Peyer's patch (tissue), 4 donors: ENCODE measurements around the gene PROK1. TPM values are rescaled to one million over a fixed set of nuclear protein-coding genes. Genes with fewer than 3 reads are reported as not detected.
A peak's percentile ranks its signal among the peaks of the same experiment; 100 is the strongest.

Source experiments
- DNase-seq, 3 donors: peaks; one replicate each; pipeline ENCODE4 v3.0.0-alpha.2; 2017 to 2019
- H3K27ac ChIP-seq, 4 donors: fragments of 200-600 bp; sonication (generic); one replicate each; pipeline ENCODE4 v1.5.1; 2016 to 2019
- H3K27me3 ChIP-seq, 2 donors: fragments of 200-600 bp; sonication (generic); one replicate each; pipeline ENCODE4 v1.5.1; 2019
- H3K36me3 ChIP-seq, 3 donors: fragments of 200-600 bp; sonication (generic); one replicate each; pipeline ENCODE4 v1.5.1; 2016 to 2019
- H3K4me1 ChIP-seq, 4 donors: fragments of 200-600 bp; sonication (generic); one replicate each; pipeline ENCODE4 v1.5.1; 2016 to 2019
- H3K4me3 ChIP-seq, 4 donors: fragments of 200-600 bp; sonication (generic); 1 replicate in 3 of 4; 2 replicates in 1 of 4; pipeline ENCODE4 v1.5.1; 2016 to 2019; ENCODE audit warnings: mild to moderate bottlenecking in 1 of 4
- H3K9me3 ChIP-seq, 4 donors: fragments of 200-600 bp; sonication (generic); one replicate each; pipeline ENCODE4 v1.5.1; 2016 to 2019; ENCODE audit warnings: mild to moderate bottlenecking in 1 of 4
- POLR2A ChIP-seq, 2 donors: fragments of 450-650 bp; IDR thresholded peaks; one replicate each; pipeline ENCODE4 v1.5.1; 2017; ENCODE audit warnings: antibody characterized with exemption in 2 of 2, mild to moderate bottlenecking in 2 of 2, moderate library complexity in 2 of 2
- total RNA-seq, 4 donors: library from RNA; depleted of rRNA; stranded (reverse); fragments of >200 nt; gene quantifications; one replicate each; pipeline ENCODE4 v1.1.0, GENCODE V29; 2016
- TF ChIP-seq, protein P1 (sequence below), 6 experiments: fragments of 450-650 bp in 4 of 6; fragments of 200-600 bp in 2 of 6; sonication (generic) in 1 of 6; IDR thresholded peaks; one replicate each; pipeline ENCODE4 v1.5.1; 2017 to 2019; ENCODE audit warnings: antibody characterized with exemption in 6 of 6, mild to moderate bottlenecking in 3 of 6, moderate library complexity in 1 of 6

Gene PROK1
- total RNA-seq, 4 donors from 2014 or later: not detected

DNA sequence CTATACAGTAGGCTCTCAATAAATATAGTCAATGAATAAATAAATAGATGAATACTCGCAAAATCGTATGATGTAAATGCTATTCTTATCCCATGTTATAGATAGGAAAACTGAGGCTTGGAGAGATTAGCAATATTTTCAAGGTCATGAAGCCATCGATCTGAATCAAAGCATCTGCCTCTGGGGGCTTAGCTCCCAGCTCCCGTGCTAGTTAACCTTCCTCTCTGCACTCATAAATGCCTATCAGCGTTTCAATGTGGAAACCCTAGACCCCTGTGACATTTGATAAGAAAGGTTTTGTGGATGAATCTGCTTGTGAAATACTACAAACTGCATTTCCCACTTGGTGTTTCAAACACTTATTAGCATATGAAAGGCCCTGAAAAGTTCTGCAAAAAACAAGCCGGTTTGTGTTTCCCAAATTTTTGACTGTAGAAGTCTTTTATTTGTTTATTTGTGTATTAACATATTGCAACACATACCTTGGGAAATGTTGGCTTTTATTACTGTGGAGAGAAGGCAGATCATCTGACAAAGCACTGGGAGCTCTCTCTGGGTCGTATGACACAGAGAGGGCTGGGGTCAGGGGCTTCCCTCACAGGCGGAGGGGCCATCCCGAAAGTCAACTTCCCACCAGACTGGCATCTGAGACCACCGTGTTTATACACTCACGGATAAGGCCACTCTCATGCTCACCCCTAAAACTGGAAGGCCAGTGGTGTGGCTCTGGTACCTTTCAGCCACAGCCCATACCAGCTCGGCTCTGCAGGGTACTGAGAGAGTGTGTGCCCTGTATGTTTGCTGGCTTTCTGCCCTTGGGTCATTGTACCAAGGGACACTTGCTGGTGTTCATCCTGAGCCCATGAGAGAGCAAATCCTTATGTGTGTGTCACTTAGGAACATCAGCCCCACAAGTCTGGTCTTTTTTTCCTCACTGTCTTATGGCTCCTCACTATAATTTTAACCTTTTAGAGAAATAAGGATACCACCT is 993 bp upstream of the PROK1 start:
- Histone ChIP-seq H3K4me3 (no peak overlapping the region), H3K9me3 (no peaks in the 10 kb centered on the region), H3K27ac (no peak overlapping the region), H3K27me3 (no peaks in the 10 kb centered on the region), H3K36me3 (no peaks in the 10 kb centered on the region), H3K4me1 (no peaks in the 10 kb centered on the region)
- DNase-seq: peak in 1 of 3 donors; percentile 2
- TF ChIP-seq, protein P1, sequence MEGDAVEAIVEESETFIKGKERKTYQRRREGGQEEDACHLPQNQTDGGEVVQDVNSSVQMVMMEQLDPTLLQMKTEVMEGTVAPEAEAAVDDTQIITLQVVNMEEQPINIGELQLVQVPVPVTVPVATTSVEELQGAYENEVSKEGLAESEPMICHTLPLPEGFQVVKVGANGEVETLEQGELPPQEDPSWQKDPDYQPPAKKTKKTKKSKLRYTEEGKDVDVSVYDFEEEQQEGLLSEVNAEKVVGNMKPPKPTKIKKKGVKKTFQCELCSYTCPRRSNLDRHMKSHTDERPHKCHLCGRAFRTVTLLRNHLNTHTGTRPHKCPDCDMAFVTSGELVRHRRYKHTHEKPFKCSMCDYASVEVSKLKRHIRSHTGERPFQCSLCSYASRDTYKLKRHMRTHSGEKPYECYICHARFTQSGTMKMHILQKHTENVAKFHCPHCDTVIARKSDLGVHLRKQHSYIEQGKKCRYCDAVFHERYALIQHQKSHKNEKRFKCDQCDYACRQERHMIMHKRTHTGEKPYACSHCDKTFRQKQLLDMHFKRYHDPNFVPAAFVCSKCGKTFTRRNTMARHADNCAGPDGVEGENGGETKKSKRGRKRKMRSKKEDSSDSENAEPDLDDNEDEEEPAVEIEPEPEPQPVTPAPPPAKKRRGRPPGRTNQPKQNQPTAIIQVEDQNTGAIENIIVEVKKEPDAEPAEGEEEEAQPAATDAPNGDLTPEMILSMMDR (IDR thresholded peaks at IDR 0.05): no peak
- TF ChIP-seq POLR2A (IDR thresholded peaks at IDR 0.05): no peak

DNA sequence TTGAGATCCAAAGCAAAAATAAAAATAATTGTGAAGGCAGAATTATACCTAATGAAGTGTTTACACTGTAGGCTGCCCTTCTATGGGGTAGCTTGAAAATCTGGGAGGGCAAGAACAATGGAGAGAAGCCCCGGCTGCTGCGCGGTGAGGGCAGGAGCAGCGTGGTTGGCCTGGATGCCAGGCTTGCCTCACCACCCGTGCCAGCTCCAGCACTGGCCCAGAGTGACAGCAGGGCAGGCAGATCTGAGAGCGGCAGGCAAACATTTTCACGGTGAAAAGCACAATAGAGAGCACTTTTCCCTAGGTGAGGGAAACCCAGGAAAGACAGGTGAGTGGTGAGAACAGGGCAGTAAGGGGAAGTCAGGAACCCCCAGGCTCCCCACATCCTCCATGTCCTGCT is 1.4 kb downstream of the PROK1 start:
- Histone ChIP-seq H3K27ac (no peak overlapping the region), H3K36me3 (no peaks in the 10 kb centered on the region), H3K9me3 (no peaks in the 10 kb centered on the region), H3K4me3 (no peak overlapping the region), H3K27me3 (no peaks in the 10 kb centered on the region), H3K4me1 (no peaks in the 10 kb centered on the region)
- DNase-seq: peak in 1 of 3 donors; percentile 15
- TF ChIP-seq POLR2A (IDR thresholded peaks at IDR 0.05): no peak
- TF ChIP-seq, protein P1 (IDR thresholded peaks at IDR 0.05): no peak

DNA sequence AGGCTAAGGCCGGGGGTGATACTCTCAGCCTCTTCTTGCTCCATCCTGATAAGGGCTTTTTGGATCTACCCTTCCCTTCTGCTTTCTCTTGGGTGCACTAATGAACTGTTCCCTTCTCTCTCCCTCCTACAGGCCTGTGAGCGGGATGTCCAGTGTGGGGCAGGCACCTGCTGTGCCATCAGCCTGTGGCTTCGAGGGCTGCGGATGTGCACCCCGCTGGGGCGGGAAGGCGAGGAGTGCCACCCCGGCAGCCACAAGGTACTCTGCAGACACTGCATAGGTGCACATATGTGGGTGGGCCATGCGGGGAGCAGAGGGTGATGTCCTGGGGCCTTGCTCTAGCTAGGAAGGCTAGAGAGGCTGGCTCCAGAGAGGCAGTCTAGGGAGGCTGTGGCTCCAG is 2.9 kb downstream of the PROK1 start:
- H3K4me3 ChIP-seq: no peak overlapping the region
- TF ChIP-seq, protein P1 (IDR thresholded peaks at IDR 0.05): no peak
- TF ChIP-seq POLR2A (IDR thresholded peaks at IDR 0.05): no peak
- H3K36me3 ChIP-seq: no peaks in the 10 kb centered on the region
- no peaks in the 10 kb centered on the region for H3K4me1 ChIP-seq
- no peaks in the 10 kb centered on the region for H3K9me3 ChIP-seq
- DNase-seq: peak in 1 of 3 donors; percentile 38
- no peaks in the 10 kb centered on the region for H3K27me3 ChIP-seq
- H3K27ac ChIP-seq: no peak overlapping the region

DNA sequence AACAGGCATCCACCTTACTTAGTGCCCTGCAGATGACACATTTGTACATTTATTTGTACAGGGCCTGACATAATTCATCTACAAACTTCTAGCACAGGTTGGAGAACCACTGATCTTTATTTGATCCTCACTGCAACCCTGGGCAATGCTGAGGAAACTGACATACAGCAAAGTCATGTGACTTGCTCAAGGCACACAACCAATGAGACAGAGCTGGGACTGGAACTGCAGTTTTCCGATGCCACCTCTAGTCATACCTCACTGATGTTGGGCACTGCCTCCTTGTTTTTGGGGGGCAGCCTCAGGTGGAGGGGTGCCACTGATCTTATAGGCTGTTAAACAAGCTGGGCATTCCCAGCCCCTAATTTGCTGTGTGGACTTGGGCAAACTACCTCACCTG is 3.4 kb downstream of the PROK1 start:
- no peak overlapping the region for H3K27ac ChIP-seq
- DNase-seq: peak in 1 of 3 donors; percentile 4
- H3K4me3 ChIP-seq: no peak overlapping the region
- TF ChIP-seq, protein P1 (IDR thresholded peaks at IDR 0.05): no peak
- no peaks in the 10 kb centered on the region for H3K4me1 ChIP-seq
- H3K9me3 ChIP-seq: no peaks in the 10 kb centered on the region
- H3K36me3 ChIP-seq: no peaks in the 10 kb centered on the region
- no peaks in the 10 kb centered on the region for H3K27me3 ChIP-seq

DNA sequence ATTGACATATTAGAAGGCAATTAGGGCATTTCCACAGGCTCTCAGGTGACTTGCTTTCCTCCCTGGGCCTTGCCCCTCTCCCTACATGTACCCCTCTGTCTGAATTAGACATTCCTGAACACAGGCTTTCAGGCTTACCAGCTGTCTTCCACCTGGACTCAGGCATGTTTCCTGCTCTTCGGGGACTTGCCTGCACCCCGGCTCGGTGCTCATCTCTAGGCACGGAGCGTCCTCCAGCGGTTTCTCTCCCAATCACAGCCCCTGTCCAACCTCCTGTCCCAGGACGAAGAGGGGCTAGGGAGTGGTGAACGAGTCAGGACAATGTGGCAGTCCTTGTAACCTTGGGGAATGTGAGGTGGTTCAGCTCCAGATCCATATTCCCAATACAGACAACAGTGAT is 4.2 kb downstream of the PROK1 start:
- no peak overlapping the region for H3K27ac ChIP-seq

More for the DNA sequence above, 4.2 kb downstream of the PROK1 start:
- DNase-seq: no peak
- H3K36me3 ChIP-seq: no peaks in the 10 kb centered on the region
- H3K27me3 ChIP-seq: no peaks in the 10 kb centered on the region
- no peak overlapping the region for H3K4me3 ChIP-seq
- no peaks in the 10 kb centered on the region for H3K4me1 ChIP-seq
- TF ChIP-seq, protein P1 (IDR thresholded peaks at IDR 0.05): no peak
- TF ChIP-seq POLR2A (IDR thresholded peaks at IDR 0.05): no peak
- no peaks in the 10 kb centered on the region for H3K9me3 ChIP-seq
